Peyer's patch (tissue), 4 donors: ENCODE measurements around the gene HDAC4.

Experiments
- POLR2A ChIP-seq, 2 donors: fragments of 450-650 bp; IDR thresholded peaks; one replicate each; pipeline ENCODE4 v1.5.1; 2017; ENCODE audit warnings: antibody characterized with exemption in 2 of 2, mild to moderate bottlenecking in 2 of 2, moderate library complexity in 2 of 2
- TF ChIP-seq, protein P1 (sequence below), 6 experiments: fragments of 450-650 bp in 4 of 6; fragments of 200-600 bp in 2 of 6; sonication (generic) in 1 of 6; IDR thresholded peaks; one replicate each; pipeline ENCODE4 v1.5.1; 2017 to 2019; ENCODE audit warnings: antibody characterized with exemption in 6 of 6, mild to moderate bottlenecking in 3 of 6, moderate library complexity in 1 of 6

DNA sequence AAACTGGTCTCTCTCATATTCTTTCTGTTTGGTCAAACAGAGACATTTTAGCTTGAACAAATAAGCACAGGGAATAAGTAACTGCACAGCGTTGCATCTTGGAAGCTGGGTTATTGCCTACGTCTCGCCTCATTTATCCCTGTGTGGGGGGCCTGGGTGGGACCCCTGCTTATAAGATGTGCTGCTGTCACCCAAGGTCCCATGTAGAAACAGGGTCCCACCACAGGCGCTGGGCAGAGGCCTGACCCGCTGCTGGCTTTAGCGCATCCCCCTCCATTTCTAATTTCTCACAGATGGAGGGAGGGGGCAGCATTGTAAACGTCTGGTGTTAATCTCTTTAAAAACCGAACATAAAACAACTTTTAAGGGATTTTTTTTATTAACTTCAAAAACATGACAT lies 207.8 kb downstream of the HDAC4 start:
- TF ChIP-seq, protein P1, sequence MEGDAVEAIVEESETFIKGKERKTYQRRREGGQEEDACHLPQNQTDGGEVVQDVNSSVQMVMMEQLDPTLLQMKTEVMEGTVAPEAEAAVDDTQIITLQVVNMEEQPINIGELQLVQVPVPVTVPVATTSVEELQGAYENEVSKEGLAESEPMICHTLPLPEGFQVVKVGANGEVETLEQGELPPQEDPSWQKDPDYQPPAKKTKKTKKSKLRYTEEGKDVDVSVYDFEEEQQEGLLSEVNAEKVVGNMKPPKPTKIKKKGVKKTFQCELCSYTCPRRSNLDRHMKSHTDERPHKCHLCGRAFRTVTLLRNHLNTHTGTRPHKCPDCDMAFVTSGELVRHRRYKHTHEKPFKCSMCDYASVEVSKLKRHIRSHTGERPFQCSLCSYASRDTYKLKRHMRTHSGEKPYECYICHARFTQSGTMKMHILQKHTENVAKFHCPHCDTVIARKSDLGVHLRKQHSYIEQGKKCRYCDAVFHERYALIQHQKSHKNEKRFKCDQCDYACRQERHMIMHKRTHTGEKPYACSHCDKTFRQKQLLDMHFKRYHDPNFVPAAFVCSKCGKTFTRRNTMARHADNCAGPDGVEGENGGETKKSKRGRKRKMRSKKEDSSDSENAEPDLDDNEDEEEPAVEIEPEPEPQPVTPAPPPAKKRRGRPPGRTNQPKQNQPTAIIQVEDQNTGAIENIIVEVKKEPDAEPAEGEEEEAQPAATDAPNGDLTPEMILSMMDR (IDR thresholded peaks at IDR 0.05), result no peak
- no peak for TF ChIP-seq POLR2A (IDR thresholded peaks at IDR 0.05)
